WTC11 (cell line): ENCODE measurements around the gene MT1G. TPM values are rescaled to one million over a fixed set of nuclear protein-coding genes. Genes with fewer than 3 reads are reported as not detected.

Experiments
- ATF3 ChIP-seq: sonication (generic); formaldehyde crosslinking; conservative IDR thresholded peaks from 2 replicates; pipeline ENCODE4 v1.8.1; 2022; ENCODE audit warnings: mild to moderate bottlenecking, missing genetic modification reagents
- CDX4 ChIP-seq: fragments of 250-450 bp; sonication (Bioruptor Pico); IDR thresholded peaks from 2 replicates; pipeline ENCODE4 v1.9.0; 2021; ENCODE audit warnings: moderate library complexity, mild to moderate bottlenecking, inconsistent platforms, borderline replicate concordance
- E2F1 ChIP-seq: sonication (generic); formaldehyde crosslinking; IDR thresholded peaks from 2 replicates; pipeline ENCODE4 v1.8.0; 2022; ENCODE audit warnings: mild to moderate bottlenecking, missing genetic modification reagents
- E2F5 ChIP-seq: sonication (generic); formaldehyde crosslinking; IDR thresholded peaks from 2 replicates; pipeline ENCODE4 v1.8.1; 2022; ENCODE audit warnings: mild to moderate bottlenecking, moderate library complexity, missing genetic modification reagents
- FOXP4 ChIP-seq: sonication (generic); formaldehyde crosslinking; IDR thresholded peaks from 2 replicates; pipeline ENCODE4 v1.8.0; 2022; ENCODE audit warnings: mild to moderate bottlenecking, missing genetic modification reagents
- GABPB1 ChIP-seq: sonication (generic); formaldehyde crosslinking; IDR thresholded peaks from 2 replicates; pipeline ENCODE4 v1.8.1; 2023; ENCODE audit warnings: mild to moderate bottlenecking, missing genetic modification reagents
- GTF2I ChIP-seq: fragments of 250-450 bp; sonication (Bioruptor Pico); conservative IDR thresholded peaks from 2 replicates; pipeline ENCODE4 v1.4.0; 2021; ENCODE audit warnings: mild to moderate bottlenecking
- JUN ChIP-seq: sonication (generic); formaldehyde crosslinking; IDR thresholded peaks from 2 replicates; pipeline ENCODE4 v1.8.0; 2023; ENCODE audit warnings: mild to moderate bottlenecking, missing genetic modification reagents
- KAT7 ChIP-seq: sonication (generic); formaldehyde crosslinking; IDR thresholded peaks from 2 replicates; pipeline ENCODE4 v1.8.1; 2023; ENCODE audit warnings: missing genetic modification reagents, mild to moderate bottlenecking, borderline replicate concordance
- NR2C2 ChIP-seq: sonication (generic); formaldehyde crosslinking; IDR thresholded peaks from 2 replicates; pipeline ENCODE4 v1.8.0; 2022; ENCODE audit warnings: mild to moderate bottlenecking, missing genetic modification reagents
- SMAD4 ChIP-seq: sonication (generic); formaldehyde crosslinking; IDR thresholded peaks from 2 replicates; pipeline ENCODE4 v1.8.0; 2022; ENCODE audit warnings: mild to moderate bottlenecking, missing genetic modification reagents
- STAT6 ChIP-seq: sonication (generic); formaldehyde crosslinking; conservative IDR thresholded peaks from 2 replicates; pipeline ENCODE4 v1.8.1; 2023; ENCODE audit warnings: mild to moderate bottlenecking, low read depth, missing genetic modification reagents, moderate library complexity
- USF1 ChIP-seq: sonication (generic); formaldehyde crosslinking; IDR thresholded peaks from 2 replicates; pipeline ENCODE4 v1.8.0; 2022; ENCODE audit warnings: mild to moderate bottlenecking, missing genetic modification reagents
- ZBTB21 ChIP-seq: sonication (generic); formaldehyde crosslinking; IDR thresholded peaks from 2 replicates; pipeline ENCODE4 v1.8.1; 2023; ENCODE audit warnings: mild to moderate bottlenecking, missing genetic modification reagents, borderline replicate concordance
- ZMAT4 ChIP-seq: fragments of 250-450 bp; sonication (Bioruptor Pico); IDR thresholded peaks from 2 replicates; pipeline ENCODE4 v1.9.0; 2021; ENCODE audit warnings: mild to moderate bottlenecking
- ZNF396 ChIP-seq: fragments of 250-450 bp; sonication (Bioruptor Pico); IDR thresholded peaks from 2 replicates; pipeline ENCODE4 v1.8.0; 2021; ENCODE audit warnings: mild to moderate bottlenecking, moderate library complexity, borderline replicate concordance
- ZNF416 ChIP-seq: fragments of 250-450 bp; sonication (Bioruptor Pico); IDR thresholded peaks from 2 replicates; pipeline ENCODE4 v1.9.0; 2021; ENCODE audit warnings: mild to moderate bottlenecking, inconsistent platforms
- ZNF425 ChIP-seq: fragments of 250-450 bp; sonication (Bioruptor Pico); conservative IDR thresholded peaks from 2 replicates; pipeline ENCODE4 v1.9.0; 2021; ENCODE audit warnings: mild to moderate bottlenecking
- ZNF532 ChIP-seq: fragments of 250-450 bp; sonication (Bioruptor Pico); IDR thresholded peaks from 2 replicates; pipeline ENCODE4 v1.9.0; 2021; ENCODE audit warnings: mild to moderate bottlenecking, borderline replicate concordance
- ZNF671 ChIP-seq: fragments of 250-450 bp; sonication (Bioruptor Pico); IDR thresholded peaks from 2 replicates; pipeline ENCODE4 v1.8.0; 2021; ENCODE audit warnings: mild to moderate bottlenecking
- total RNA-seq: library from RNA; stranded (reverse); gene quantifications from 3 replicates; pipeline ENCODE4 v1.2.3, GENCODE V29; 2021

Gene MT1G
- total RNA-seq, 1 experiment from 2014 or later: 333 TPM

GRCh38 chr16:56647641-56648431 lies 20.0 kb downstream of the MT1G start (continued):
- TF ChIP-seq ZNF425 (CRISPR knock-in tag) (no peak), NR2C2 (CRISPR knock-in tag) (no peak), ZMAT4 (CRISPR knock-in tag) (no peak), ZBTB21 (CRISPR knock-in tag) (no peak), ZNF671 (CRISPR knock-in tag) (no peak), E2F1 (CRISPR knock-in tag) (no peak), USF1 (peak; percentile 56; the same call in 1 of the 2 replicates), CDX4 (CRISPR knock-in tag) (no peak), ZNF396 (CRISPR knock-in tag) (no peak), FOXP4 (peak; percentile 53; the same call in 1 of the 2 replicates), ZNF416 (CRISPR knock-in tag) (no peak), GTF2I (no peak), STAT6 (no peak), KAT7 (CRISPR knock-in tag) (no peak), SMAD4 (no peak), GABPB1 (no peak), ATF3 (CRISPR knock-in tag) (no peak), JUN (CRISPR knock-in tag) (no peak), E2F5 (CRISPR knock-in tag) (0 out of 2 replicates have a peak, but pooled peaks have one; percentile 47), ZNF532 (CRISPR knock-in tag) (no peak)
